ENCODE results near the gene PTCD3. TPM values are rescaled to one million over a fixed set of nuclear protein-coding genes. Genes with fewer than 3 reads are reported as not detected.
A peak's percentile ranks its signal among the peaks of the same experiment; 100 is the strongest.

Gene PTCD3
- total RNA-seq, 2 donors from 2014 or later, result 193 to 230 TPM

DNA sequence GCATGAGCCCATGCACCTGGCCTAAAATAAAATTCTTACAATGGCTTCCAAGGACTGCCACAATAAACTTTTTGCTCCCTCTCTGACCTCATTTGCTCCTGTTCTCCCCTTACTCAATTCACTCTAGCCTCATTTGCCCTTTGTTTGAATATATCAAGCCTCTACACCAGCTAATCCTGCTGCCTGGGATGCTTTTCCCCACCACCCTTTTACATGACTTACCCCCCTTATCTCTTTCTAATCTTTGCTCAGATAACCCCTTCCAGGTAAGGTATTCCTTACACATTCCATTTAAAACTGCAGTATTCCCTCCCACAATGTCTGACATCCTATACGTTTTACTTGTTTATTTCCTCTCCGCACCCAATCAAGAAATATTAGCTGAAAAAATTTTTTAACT lies 66.6 kb downstream of the PTCD3 start:
- no peak for ATAC-seq
- Mint-ChIP-seq H3K36me3 (peaks cover 22 to 39% of the 10 kb centered on the region in 2 donors), H3K27ac (peak overlapping the region; percentile 7 to 63), H3K9me3 (no peaks in the 10 kb centered on the region)
- DNase-seq (ENCODE audit: low spot score in 2 of 2), result no peak

DNA sequence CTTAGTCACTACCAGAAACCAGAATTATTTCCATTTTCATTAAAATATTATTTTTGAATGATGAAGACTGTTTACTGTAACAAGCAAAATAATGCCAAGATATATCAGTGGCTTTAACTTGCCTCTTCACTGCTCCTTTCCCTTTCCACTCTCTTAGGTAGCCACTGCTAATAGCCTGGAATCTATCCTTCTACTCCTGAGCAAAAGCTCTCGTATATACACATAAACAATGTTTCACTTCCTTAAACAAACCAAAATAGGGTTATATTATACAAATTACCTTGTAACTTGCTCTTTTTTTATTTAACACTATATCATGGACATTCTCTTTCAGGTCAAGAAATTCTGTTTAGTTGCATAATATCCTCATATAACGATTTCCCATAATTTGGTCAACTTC lies 68.4 kb downstream of the PTCD3 start:
- ATAC-seq, result no peak
- peaks cover 15 to 26% of the 10 kb centered on the region in 2 donors for H3K36me3 Mint-ChIP-seq
- no peak for DNase-seq (ENCODE audit: low spot score in 2 of 2)
- H3K9me3 Mint-ChIP-seq, result no peaks in the 10 kb centered on the region
- H3K27ac Mint-ChIP-seq, result peak overlapping the region in 1 of 2 donors; percentile 52

DNA sequence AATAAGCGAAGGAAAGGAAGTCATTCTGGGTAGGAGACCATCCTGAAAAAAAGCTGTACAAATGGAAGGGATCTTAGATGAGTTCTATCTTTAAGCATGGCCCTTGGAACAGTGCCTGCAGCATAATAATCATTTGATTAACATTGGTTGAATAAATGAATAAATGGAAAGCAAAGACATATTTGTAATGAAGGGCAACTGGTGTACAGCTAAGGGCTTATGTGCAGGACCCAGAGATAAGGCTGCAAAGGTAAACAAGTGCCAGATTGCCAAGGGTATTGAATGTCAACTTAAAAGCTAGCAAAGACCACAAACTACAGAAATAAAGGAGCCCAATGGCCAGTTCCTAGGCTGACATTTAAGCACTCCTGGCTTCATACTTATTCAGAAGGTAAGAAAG lies 69.8 kb downstream of the PTCD3 start:
- ATAC-seq (no peak), DNase-seq (ENCODE audit: low spot score in 2 of 2) (no peak)
- H3K36me3 Mint-ChIP-seq, result peaks cover 15 to 30% of the 10 kb centered on the region in 2 donors
- no peaks in the 10 kb centered on the region for H3K9me3 Mint-ChIP-seq
- H3K27ac Mint-ChIP-seq, result peak overlapping the region in 1 of 2 donors; percentile 43

DNA sequence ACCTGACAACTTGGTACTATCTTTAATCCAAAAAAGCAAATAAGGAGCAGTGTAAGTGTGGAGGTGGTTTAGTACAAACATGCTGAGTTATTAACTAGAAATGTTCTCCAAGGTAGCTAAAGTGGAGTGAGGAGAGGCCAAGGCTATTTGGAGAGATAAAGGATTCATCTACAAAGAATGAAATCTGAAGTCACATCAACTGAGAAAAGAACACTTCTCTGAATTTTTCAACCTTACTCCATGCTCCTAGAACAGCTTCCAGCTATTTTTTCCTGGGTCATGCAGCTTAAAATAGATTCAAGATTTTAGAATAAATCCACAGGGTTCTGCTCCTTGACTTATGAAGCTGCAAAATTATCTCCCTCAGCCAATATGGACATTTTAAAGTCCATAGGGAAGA lies 70.6 kb downstream of the PTCD3 start:
- H3K27ac Mint-ChIP-seq, result peak overlapping the region in 1 of 2 donors; percentile 43

DNA sequence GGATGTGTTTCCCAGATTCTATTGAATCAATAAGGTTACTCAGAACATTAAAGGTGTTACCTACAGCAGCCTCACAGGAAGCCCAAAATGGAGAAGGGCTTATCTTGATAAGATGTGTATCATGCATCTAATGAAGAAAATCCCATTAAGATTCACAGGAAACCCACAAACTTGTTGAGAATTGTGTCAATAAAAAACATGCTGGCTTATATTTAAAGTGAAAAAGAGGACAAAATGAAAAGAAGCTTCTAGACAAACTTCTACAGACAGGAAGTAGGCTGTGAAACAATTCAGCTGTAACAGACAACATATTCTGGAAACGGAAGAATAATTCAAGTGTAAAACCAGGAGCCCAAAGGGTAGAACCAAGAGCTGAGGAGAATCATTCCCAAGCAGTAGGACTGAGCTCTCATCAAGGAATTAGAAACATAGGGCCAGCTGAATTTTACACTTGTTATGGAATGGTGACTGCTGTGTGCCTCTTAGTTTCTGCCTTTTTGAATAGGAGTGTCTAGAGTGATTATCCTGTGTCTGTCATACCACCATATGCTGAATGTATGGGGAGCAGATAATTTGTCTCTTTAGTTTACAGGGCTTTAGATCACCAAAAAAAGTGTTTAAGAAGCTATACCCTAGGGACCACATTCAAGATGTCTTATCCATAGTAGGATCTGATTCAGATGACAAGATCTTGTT lies 79.6 kb downstream of the PTCD3 start:
- DNase-seq (ENCODE audit: low spot score in 2 of 2), result no peak
- H3K36me3 Mint-ChIP-seq, result peaks cover 8 to 21% of the 10 kb centered on the region in 2 donors

More for the DNA sequence above, 70.6 kb downstream of the PTCD3 start:
- Mint-ChIP-seq H3K9me3 (no peaks in the 10 kb centered on the region), H3K36me3 (peaks cover 15 to 30% of the 10 kb centered on the region in 2 donors)
- ATAC-seq, result no peak
- DNase-seq (ENCODE audit: low spot score in 2 of 2), result no peak

DNA sequence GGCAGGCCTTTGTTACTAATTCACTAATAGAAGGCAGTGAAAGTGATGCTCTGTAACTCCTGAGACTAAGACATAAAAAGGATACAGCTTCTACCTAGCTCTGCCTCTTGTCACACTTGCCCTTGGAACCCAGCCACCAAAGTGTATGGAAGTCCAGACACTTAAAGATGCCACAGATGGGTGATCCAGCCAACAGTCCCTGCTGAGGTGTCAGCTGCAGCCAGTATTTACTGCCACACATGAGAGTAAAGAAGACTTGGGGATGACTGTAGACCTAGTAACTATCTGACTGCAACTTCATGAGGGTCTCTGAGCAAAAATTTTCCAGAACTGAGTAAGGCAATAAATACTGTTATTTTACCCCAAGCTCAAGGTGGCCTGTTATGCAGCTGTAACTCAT lies 80.4 kb downstream of the PTCD3 start:
- Mint-ChIP-seq H3K36me3 (peaks cover 8 to 23% of the 10 kb centered on the region in 2 donors), H3K27ac (peak overlapping the region; percentile 87 to 90)
- peak; percentile 72 to 81 for ATAC-seq

More for the DNA sequence above, 79.6 kb downstream of the PTCD3 start:
- no peaks in the 10 kb centered on the region for H3K9me3 Mint-ChIP-seq
- peak overlapping the region; percentile 87 to 90 for H3K27ac Mint-ChIP-seq
- ATAC-seq, result peak; percentile 43 to 54

DNA sequence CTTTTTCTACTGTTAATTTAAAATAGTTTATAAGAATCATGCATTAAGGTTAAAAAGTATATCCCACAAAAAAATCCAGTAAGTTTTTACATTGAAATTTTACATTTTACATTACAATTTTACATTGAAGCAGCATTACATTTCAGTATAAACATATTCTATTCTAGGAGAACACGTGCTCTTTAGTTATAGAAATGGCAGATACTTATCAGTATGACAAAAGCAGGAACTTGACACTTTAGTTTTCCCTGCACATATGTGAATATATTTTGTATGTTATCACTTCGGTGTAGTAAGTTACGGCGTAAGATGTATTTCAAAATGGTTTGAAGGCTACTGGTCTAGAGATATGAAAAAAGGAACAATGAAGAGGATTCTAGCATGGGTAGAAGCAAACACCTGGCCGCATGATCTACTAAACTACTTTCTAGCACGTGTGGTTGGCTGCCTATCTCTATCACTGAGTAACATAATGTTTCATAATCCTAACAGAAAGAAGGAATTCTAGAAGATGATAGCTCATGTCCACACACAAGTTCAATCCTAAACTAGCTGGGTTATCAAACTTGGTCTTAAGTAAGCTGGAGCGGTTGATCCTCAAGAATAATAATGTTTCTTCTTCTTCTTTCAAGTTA lies 83.9 kb downstream of the PTCD3 start:
- no peak for ATAC-seq
- Mint-ChIP-seq H3K9me3 (no peaks in the 10 kb centered on the region), H3K27ac (no peak overlapping the region), H3K36me3 (peaks cover 22 to 43% of the 10 kb centered on the region in 2 donors)
- DNase-seq (ENCODE audit: low spot score in 2 of 2), result no peak

More for the DNA sequence above, 80.4 kb downstream of the PTCD3 start:
- H3K9me3 Mint-ChIP-seq, result no peaks in the 10 kb centered on the region
- no peak for DNase-seq (ENCODE audit: low spot score in 2 of 2)

Other genes with a start within 250 kb of the PTCD3 start
- 1 to 10 TPM; 8.9 TPM for gene ST3GAL5, start 217.2 kb upstream of the PTCD3 start, total RNA-seq
- gene POLR1A, start 349 bp upstream of the PTCD3 start, total RNA-seq, result 10 to 100 TPM; 32.8 to 38.8 TPM
- 100 to 1,000 TPM; 177 to 180 TPM for gene IMMT, start 89.2 kb downstream of the PTCD3 start, total RNA-seq
- 10 to 100 TPM; 47.2 to 60.5 TPM for gene MRPL35, start 93.2 kb downstream of the PTCD3 start, total RNA-seq
- gene REEP1, start 231.4 kb downstream of the PTCD3 start, total RNA-seq, result under 1 TPM; 0.45 to 0.59 TPM